Astrocyte of the hippocampus (primary cell): ENCODE data around the gene CA10.

ENCODE experiments used
- DNase-seq: peaks from one replicate; pipeline ENCODE4 v3.0.0; 2011; ENCODE audit warnings: low read depth, low spot score

CA10 gene

GRCh38 chr17:51876986-51877385 is 281.5 kb downstream of the CA10 start:
- DNase-seq = no peak

- DNase-seq = no peak
Measured at GRCh38 chr17:51873302-51873701, 285.2 kb downstream of the CA10 start.

GRCh38 chr17:51869387-51869786 is 289.1 kb downstream of the CA10 start:
- DNase-seq = peak; percentile 49

GRCh38 chr17:51860954-51861561 is 297.5 kb downstream of the CA10 start:
- peak; percentile 55 for DNase-seq

- no peak for DNase-seq
Measured at GRCh38 chr17:51857052-51857597, 301.4 kb downstream of the CA10 start.

GRCh38 chr17:51855806-51856205 is 302.7 kb downstream of the CA10 start:
- no peak for DNase-seq

- no peak for DNase-seq
Measured at GRCh38 chr17:51853857-51854256, 304.7 kb downstream of the CA10 start.

- DNase-seq = no peak
Measured at GRCh38 chr17:51852603-51853002, 305.9 kb downstream of the CA10 start.

GRCh38 chr17:51850201-51850600 is 308.3 kb downstream of the CA10 start:
- no peak for DNase-seq

- peak; percentile 36 for DNase-seq
Measured at GRCh38 chr17:51848451-51848850, 310.1 kb downstream of the CA10 start.

- DNase-seq = no peak
Measured at GRCh38 chr17:51846566-51846965, 311.9 kb downstream of the CA10 start.

- DNase-seq = no peak
Measured at GRCh38 chr17:51845776-51846175, 312.7 kb downstream of the CA10 start.

GRCh38 chr17:51842763-51843162 is 315.8 kb downstream of the CA10 start:
- DNase-seq = no peak

GRCh38 chr17:51841669-51842068 is 316.8 kb downstream of the CA10 start:
- no peak for DNase-seq

- no peak for DNase-seq
Measured at GRCh38 chr17:51840688-51841087, 317.8 kb downstream of the CA10 start.

GRCh38 chr17:51833620-51834019 is 324.9 kb downstream of the CA10 start:
- no peak for DNase-seq

- no peak for DNase-seq
Measured at GRCh38 chr17:51833045-51833444, 325.5 kb downstream of the CA10 start.

- no peak for DNase-seq
Measured at GRCh38 chr17:51830886-51831285, 327.6 kb downstream of the CA10 start.

GRCh38 chr17:51830451-51830850 is 328.1 kb downstream of the CA10 start:
- DNase-seq = no peak

- no peak for DNase-seq
Measured at GRCh38 chr17:51828901-51829300, 329.6 kb downstream of the CA10 start.

- no peak for DNase-seq
Measured at GRCh38 chr17:51827140-51827539, 331.4 kb downstream of the CA10 start.

- DNase-seq = no peak
Measured at GRCh38 chr17:51820766-51821165, 337.7 kb downstream of the CA10 start.

GRCh38 chr17:51820252-51820651 is 338.3 kb downstream of the CA10 start:
- DNase-seq = no peak
